HEK293 (cell line): ENCODE results near the gene HTT.

ENCODE experiments used
- CTCF ChIA-PET: fragments of 350-600 bp; formaldehyde crosslinking; extraction: SDS; loops from one replicate; lab custom pipeline; 2021; ENCODE audit warnings: antibody characterized with exemption; lab: Yijun Ruan, JAX
- POLR2A ChIA-PET: fragments of 300-600 bp; formaldehyde crosslinking; extraction: SDS; loops from one replicate; lab custom pipeline; 2020; ENCODE audit warnings: antibody characterized with exemption, inconsistent platforms; lab: Yijun Ruan, JAX
- H3K27ac ChIP-seq: fragments of 200-500 bp; sonication (Bioruptor generic); 2 replicates; pipeline ENCODE4 v1.5.1; 2014; ENCODE audit warnings: low read depth, low read length, control low read depth, inconsistent platforms; ENCODE audit errors: extremely low read depth
- H3K36me3 ChIP-seq, 2 experiments: fragments of 200-500 bp in 1 of 2; sonication (Bioruptor generic) in 1 of 2; 1 replicate in 1 of 2; 2 replicates in 1 of 2; pipeline ENCODE4 v1.5.1; 2014 to 2017; ENCODE audit warnings: inconsistent platforms in 2 of 2, low read length in 2 of 2; ENCODE audit not compliant: control insufficient read depth in 2 of 2, insufficient read depth in 1 of 2
- H3K4me1 ChIP-seq: fragments of 200-500 bp; sonication (Bioruptor generic); 2 replicates; pipeline ENCODE4 v1.5.1; 2014; ENCODE audit warnings: mild to moderate bottlenecking, low read length, inconsistent platforms; ENCODE audit not compliant: control insufficient read depth, insufficient read depth
- H3K4me3 ChIP-seq: 2 replicates; pipeline ENCODE4 v1.5.1; 2011; ENCODE audit warnings: low read depth, mild to moderate bottlenecking, control low read depth, low read length, moderate library complexity
- H3K9me3 ChIP-seq: fragments of 200-500 bp; sonication (Bioruptor generic); 2 replicates; pipeline ENCODE4 v1.5.1; 2014; ENCODE audit warnings: low read depth, low read length, inconsistent platforms; ENCODE audit not compliant: control insufficient read depth, insufficient read depth
- BCL11B ChIP-seq: fragments of 450-650 bp; formaldehyde crosslinking; IDR thresholded peaks from 2 replicates; pipeline ENCODE4 v1.5.1; 2016; ENCODE audit warnings: low read depth, missing biosample characterization, missing genetic modification characterization
- HOXA7 ChIP-seq: sonication (generic); formaldehyde crosslinking; IDR thresholded peaks from 2 replicates; pipeline ENCODE4 v1.8.1; 2022; ENCODE audit warnings: missing genetic modification reagents, borderline replicate concordance
- KLF1 ChIP-seq: fragments of 450-650 bp; formaldehyde crosslinking; IDR thresholded peaks from 2 replicates; pipeline ENCODE4 v1.5.1; 2016; ENCODE audit warnings: missing biosample characterization, missing genetic modification characterization
- KLF16 ChIP-seq: fragments of 450-650 bp; formaldehyde crosslinking; IDR thresholded peaks from 2 replicates; pipeline ENCODE4 v1.5.1; 2017; ENCODE audit warnings: missing biosample characterization, missing genetic modification characterization
- MYNN ChIP-seq: fragments of 450-650 bp; formaldehyde crosslinking; IDR thresholded peaks from 2 replicates; pipeline ENCODE4 v1.5.1; 2016; ENCODE audit warnings: missing biosample characterization, missing genetic modification characterization, borderline replicate concordance
- MZF1 ChIP-seq: fragments of 450-650 bp; formaldehyde crosslinking; IDR thresholded peaks from 2 replicates; pipeline ENCODE4 v1.5.1; 2017; ENCODE audit warnings: missing biosample characterization, missing genetic modification characterization, borderline replicate concordance
- PBX3 ChIP-seq: sonication (generic); formaldehyde crosslinking; IDR thresholded peaks from 2 replicates; pipeline ENCODE4 v1.8.1; 2022; ENCODE audit warnings: mild to moderate bottlenecking, moderate library complexity, missing genetic modification reagents
- PRDM1 ChIP-seq: fragments of 450-650 bp; formaldehyde crosslinking; IDR thresholded peaks from 2 replicates; pipeline ENCODE4; 2016; ENCODE audit warnings: missing biosample characterization, missing genetic modification characterization
- SP3 ChIP-seq: fragments of 450-650 bp; formaldehyde crosslinking; IDR thresholded peaks from 2 replicates; pipeline ENCODE4 v1.5.1; 2016; ENCODE audit warnings: missing biosample characterization, missing genetic modification characterization
- YY1 ChIP-seq: fragments of 450-650 bp; formaldehyde crosslinking; IDR thresholded peaks from 2 replicates; pipeline ENCODE4 v1.5.1; 2018; ENCODE audit warnings: missing biosample characterization, missing genetic modification characterization
- YY2 ChIP-seq: fragments of 450-650 bp; formaldehyde crosslinking; IDR thresholded peaks from 2 replicates; pipeline ENCODE4 v1.5.1; 2016; ENCODE audit warnings: missing biosample characterization, missing genetic modification characterization
- ZNF114 ChIP-seq: fragments of 450-650 bp; formaldehyde crosslinking; IDR thresholded peaks from 2 replicates; pipeline ENCODE4 v1.5.0; 2017; ENCODE audit warnings: missing biosample characterization, missing genetic modification characterization
- ZNF184 ChIP-seq: fragments of 450-650 bp; IDR thresholded peaks from 2 replicates; pipeline ENCODE4 v1.5.1; 2018; ENCODE audit warnings: missing biosample characterization, mild to moderate bottlenecking, missing genetic modification characterization
- ZNF211 ChIP-seq: fragments of 450-650 bp; formaldehyde crosslinking; IDR thresholded peaks from 2 replicates; pipeline ENCODE4 v1.5.1; 2016; ENCODE audit warnings: low read depth, missing biosample characterization, missing genetic modification characterization
- ZNF292 ChIP-seq: fragments of 450-650 bp; formaldehyde crosslinking; IDR thresholded peaks from 2 replicates; pipeline ENCODE4 v1.5.1; 2016; ENCODE audit warnings: low read depth, missing biosample characterization, missing genetic modification characterization, borderline replicate concordance
- ZNF37A ChIP-seq: fragments of 450-650 bp; IDR thresholded peaks from 2 replicates; pipeline ENCODE4 v1.5.1; 2018; ENCODE audit warnings: missing biosample characterization, missing genetic modification characterization
- ZNF391 ChIP-seq: fragments of 450-650 bp; formaldehyde crosslinking; IDR thresholded peaks from 2 replicates; pipeline ENCODE4 v1.5.1; 2016; ENCODE audit warnings: low read depth, missing biosample characterization, missing genetic modification characterization, borderline replicate concordance
- ZNF404 ChIP-seq: fragments of 450-650 bp; formaldehyde crosslinking; IDR thresholded peaks from 2 replicates; pipeline ENCODE4 v1.5.1; 2017; ENCODE audit warnings: missing biosample characterization, missing genetic modification characterization
- ZNF473 ChIP-seq: fragments of 450-650 bp; formaldehyde crosslinking; IDR thresholded peaks from 2 replicates; pipeline ENCODE4 v1.5.1; 2017; ENCODE audit warnings: missing biosample characterization, missing genetic modification characterization
- ZNF48 ChIP-seq: fragments of 450-650 bp; formaldehyde crosslinking; IDR thresholded peaks from 2 replicates; pipeline ENCODE4 v1.5.1; 2016; ENCODE audit warnings: missing biosample characterization, missing genetic modification characterization
- ZNF488 ChIP-seq: fragments of 450-650 bp; formaldehyde crosslinking; IDR thresholded peaks from 2 replicates; pipeline ENCODE4 v1.5.1; 2016; ENCODE audit warnings: missing biosample characterization, missing genetic modification characterization
- ZNF610 ChIP-seq: fragments of 450-650 bp; formaldehyde crosslinking; IDR thresholded peaks from 2 replicates; pipeline ENCODE4 v1.5.1; 2016; ENCODE audit warnings: missing biosample characterization, missing genetic modification characterization, borderline replicate concordance
- ZNF624 ChIP-seq: fragments of 450-650 bp; formaldehyde crosslinking; IDR thresholded peaks from 2 replicates; pipeline ENCODE4 v1.5.1; 2017; ENCODE audit warnings: missing biosample characterization, missing genetic modification characterization
- ZNF658 ChIP-seq: fragments of 450-650 bp; formaldehyde crosslinking; IDR thresholded peaks from 2 replicates; pipeline ENCODE4; 2016; ENCODE audit warnings: missing biosample characterization, missing genetic modification characterization
- ZNF664 ChIP-seq: fragments of 450-650 bp; formaldehyde crosslinking; IDR thresholded peaks from 2 replicates; pipeline ENCODE4 v1.5.1; 2016; ENCODE audit warnings: missing biosample characterization, missing genetic modification characterization
- ZNF692 ChIP-seq: fragments of 450-650 bp; formaldehyde crosslinking; IDR thresholded peaks from 2 replicates; pipeline ENCODE4 v1.5.1; 2016; ENCODE audit warnings: missing biosample characterization, missing genetic modification characterization

HTT gene

GRCh38 chr4:3065551-3065950 lies 8.9 kb upstream of the HTT start:
- Histone ChIP-seq H3K36me3 (no peaks in the 10 kb centered on the region), H3K4me1 (no peaks in the 10 kb centered on the region), H3K4me3 (no peak overlapping the region), H3K27ac (no peak overlapping the region), H3K9me3 (no peaks in the 10 kb centered on the region)
- ChIA-PET POLR2A (no interaction called here), CTCF (no interaction called here)
- TF ChIP-seq ZNF184 (tag by site-specific recombination) (no peak), ZNF37A (no peak), YY2 (tag by site-specific recombination) (no peak), ZNF211 (tag by site-specific recombination) (no peak), ZNF610 (no peak), ZNF488 (tag by site-specific recombination) (no peak), YY1 (tag by site-specific recombination) (no peak), KLF16 (tag by site-specific recombination) (no peak), BCL11B (tag by site-specific recombination) (no peak), ZNF692 (tag by site-specific recombination) (no peak), ZNF658 (tag by site-specific recombination) (no peak), PRDM1 (tag by site-specific recombination) (no peak), ZNF404 (no peak), ZNF473 (tag by site-specific recombination) (no peak), ZNF114 (tag by site-specific recombination) (no peak), ZNF624 (tag by site-specific recombination) (no peak)

- TF ChIP-seq ZNF391 (tag by site-specific recombination) (no peak), ZNF292 (tag by site-specific recombination) (no peak), YY1 (tag by site-specific recombination) (no peak), KLF1 (tag by site-specific recombination) (no peak), ZNF664 (tag by site-specific recombination) (no peak), MZF1 (no peak), ZNF48 (tag by site-specific recombination) (no peak), MYNN (no peak), ZNF658 (tag by site-specific recombination) (no peak), PBX3 (no peak), HOXA7 (CRISPR knock-in tag) (no peak), ZNF488 (tag by site-specific recombination) (no peak), SP3 (tag by site-specific recombination) (no peak)
- no peak overlapping the region for H3K4me3 ChIP-seq
- no peak overlapping the region for H3K27ac ChIP-seq
- ChIA-PET POLR2A (no interaction called here), CTCF (interaction anchor here (0.9 kb wide), 1 partner anchor 20 kb away, joined by 3 read pairs; no protein-coding TSS in a partner anchor)
- H3K4me1 ChIP-seq: no peaks in the 10 kb centered on the region
- no peaks in the 10 kb centered on the region for H3K9me3 ChIP-seq
- H3K36me3 ChIP-seq: no peaks in the 10 kb centered on the region
Observed at GRCh38 chr4:3066836-3067400, 7.6 kb upstream of the HTT start.
